ENCODE results near the gene REXO2. TPM values are rescaled to one million over a fixed set of nuclear protein-coding genes. Genes with fewer than 3 reads are reported as not detected.

Gene REXO2
- total and polyA plus RNA-seq, 2 of the 8 experiments (the other 6 are each of a cell fraction or from before 2014, with no cell fraction given) = 111 to 114 TPM

DNA sequence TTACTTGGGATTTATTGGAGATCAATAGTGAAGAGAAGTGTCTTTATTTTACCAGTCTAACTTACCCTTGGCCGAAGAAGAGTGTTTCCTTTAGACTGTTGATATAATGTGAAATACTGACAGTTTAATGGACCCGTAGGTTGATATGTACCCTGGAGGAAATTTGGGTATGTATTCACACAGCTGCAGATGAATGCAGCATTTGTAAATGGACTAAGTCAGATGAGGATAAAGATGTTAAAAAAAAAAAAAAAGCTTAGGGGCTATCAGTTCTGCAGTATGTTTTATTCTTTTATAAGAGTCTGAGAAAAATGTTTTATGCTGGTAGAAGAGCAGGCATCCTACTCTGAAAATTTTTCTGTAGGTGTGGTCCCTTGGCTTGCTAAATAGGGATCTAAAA lies 2.7 kb downstream of the REXO2 start:
- H3K4me2 ChIP-seq (ENCODE audit: insufficient read depth in 1 of 2, low read depth in 2 of 2, low read length in 2 of 2) = no peak overlapping the region; a peak in 1 of 4 replicates
- WGBS, 2 experiments (ENCODE audit: extremely low coverage in 1 of 2, insufficient coverage in 1 of 2, insufficient read length in 1 of 2, insufficient replicate concordance in 2 of 2, low coverage in 1 of 2, low lambda C conversion rate in 2 of 2, missing lambda C conversion rate in 1 of 2) = 85% methylated on average over 2 of the region's 2 CpGs; no CpG with 5 or more reads in 1 of the 2 experiments
- TF ChIP-seq CEBPB (IDR thresholded peaks at IDR 0.05; ENCODE audit: low read depth, low read length) = no peak
- no peak for TF ChIP-seq HDAC6 (IDR thresholded peaks at IDR 0.05; ENCODE audit: low read depth, low read length)
- no peak for TF ChIP-seq KDM4A (IDR thresholded peaks at IDR 0.05; ENCODE audit: low read depth, low read length, severe bottlenecking)
- no peak for TF ChIP-seq PHF8 (conservative IDR thresholded peaks at IDR 0.05; ENCODE audit: low read depth, low read length)
- TF ChIP-seq POU5F1 (IDR thresholded peaks at IDR 0.05; ENCODE audit: low read depth, low read length) = no peak
- TF ChIP-seq POLR2A (IDR thresholded peaks at IDR 0.05; ENCODE audit: control extremely low read depth in 1 of 2, low read depth in 2 of 2, low read length in 2 of 2) = no peak
- TF ChIP-seq SP1 (IDR thresholded peaks at IDR 0.05; ENCODE audit: low read depth, low read length) = no peak

More for the DNA sequence above, 2.7 kb downstream of the REXO2 start:
- Histone ChIP-seq H4K5ac (ENCODE audit: insufficient read length, low read depth, low read length) (no peak overlapping the region), H3K79me1 (ENCODE audit: low read depth, low read length) (no peaks in the 10 kb centered on the region; the same call in 1 of the 2 replicates), H3K4me3 (ENCODE audit: extremely low read depth in 1 of 4, insufficient read depth in 2 of 4, low read depth in 3 of 4, low read length in 4 of 4) (peak overlapping the region in 1 of 4 experiments; percentile 95; a peak in 1 of 8 replicates), H3K36me3 (ENCODE audit: control insufficient read depth in 2 of 4, insufficient read depth in 4 of 4, low read length in 3 of 4) (peaks cover 0 to 24% (median 7%) of the 10 kb centered on the region in 4 experiments; a peak in 6 of 8 replicates), H3K27me3 (replicated peaks in 1 of 4; ENCODE audit: control insufficient read depth in 3 of 4, extremely low read depth in 1 of 4, insufficient read depth in 3 of 4, low read length in 3 of 4) (no peaks in the 10 kb centered on the region), H3K4ac (replicated peaks; ENCODE audit: insufficient read length, low read depth, low read length) (no peak overlapping the region), H4K8ac (ENCODE audit: extremely low read depth, insufficient read depth, low read length) (no peak overlapping the region), H2BK15ac (ENCODE audit: low read length) (no peak overlapping the region), H2BK12ac (ENCODE audit: low read depth, low read length) (no peak overlapping the region), H2BK120ac (replicated peaks; ENCODE audit: low read depth, low read length) (no peak overlapping the region), H3K9ac (replicated peaks in 1 of 4; ENCODE audit: extremely low read depth in 1 of 4, low read depth in 3 of 4, low read length in 3 of 4) (no peak overlapping the region), H3K23ac (ENCODE audit: insufficient read length) (no peak overlapping the region), H3K27ac (ENCODE audit: low read depth, low read length) (no peak overlapping the region), H3K14ac (ENCODE audit: insufficient read length) (no peak overlapping the region), H2AFZ (ENCODE audit: low read length) (no peak overlapping the region), H4K91ac (replicated peaks; ENCODE audit: insufficient read length, low read length) (no peak overlapping the region), H3K56ac (replicated peaks; ENCODE audit: insufficient read length, low read depth, low read length) (no peak overlapping the region), H2BK20ac (ENCODE audit: low read length) (no peak overlapping the region), H2BK5ac (ENCODE audit: low read depth, low read length) (no peak overlapping the region), H3K4me1 (replicated peaks in 1 of 4; ENCODE audit: control insufficient read depth in 3 of 4, insufficient read depth in 4 of 4, low read length in 3 of 4) (peaks cover 2 to 12% (median 7%) of the 10 kb centered on the region in 4 experiments; a peak in 6 of 7 replicates), H3K18ac (ENCODE audit: extremely low read depth, low read length) (no peak overlapping the region), H3K79me2 (ENCODE audit: control insufficient read depth in 1 of 2, insufficient read depth in 2 of 2, low read length in 2 of 2) (peaks cover 19 to 74% of the 10 kb centered on the region in 2 experiments; a peak in 3 of 4 replicates), H3K23me2 (ENCODE audit: low read depth, low read length) (no peaks in the 10 kb centered on the region; the same call in 1 of the 2 replicates), H4K20me1 (replicated peaks in 1 of 2; ENCODE audit: control insufficient read depth in 1 of 2, insufficient read depth in 2 of 2, low read length in 2 of 2) (peaks cover 2 to 4% of the 10 kb centered on the region in 2 experiments), H3K9me3 (ENCODE audit: insufficient read depth in 2 of 2, low read depth in 1 of 2, low read length in 1 of 2) (no peaks in the 10 kb centered on the region), H2AK5ac (ENCODE audit: low read depth, low read length) (no peak overlapping the region)
- CTCF ChIA-PET (ENCODE audit: partially characterized antibody) = no interaction called here
- DNase-seq (ENCODE audit: low read depth in 1 of 2, low spot score in 2 of 2) (no peak), FAIRE-seq (no peak)
- POLR2A ChIA-PET (ENCODE audit: partially characterized antibody) = no interaction called here

Data from H1 (cell line).